GM10266 (cell line): ENCODE data around the gene DGKQ.

Experiments
- DNase-seq: peaks from one replicate; pipeline ENCODE4 v3.0.0; 2012; ENCODE audit errors: extremely low spot score
- CTCF ChIP-seq: IDR thresholded peaks from 2 replicates; pipeline ENCODE4 v1.5.1; 2012; ENCODE audit warnings: mild to moderate bottlenecking, low read depth; ENCODE audit not compliant: control insufficient read depth, insufficient read depth; ENCODE audit errors: missing control alignments

Gene DGKQ

GRCh38 chr4:957231-957580 lies 16.2 kb downstream of the DGKQ start:
- DNase-seq: no peak
- no peak for TF ChIP-seq CTCF

GRCh38 chr4:956531-957230 lies 16.7 kb downstream of the DGKQ start:
- no peak for DNase-seq
- no peak for TF ChIP-seq CTCF

- no peak for TF ChIP-seq CTCF
- no peak for DNase-seq
Measured at GRCh38 chr4:955931-956381, 17.4 kb downstream of the DGKQ start.

- no peak for DNase-seq
- no peak for TF ChIP-seq CTCF
Measured at GRCh38 chr4:955161-955921, 18.0 kb downstream of the DGKQ start.

- DNase-seq: no peak
- no peak for TF ChIP-seq CTCF
Measured at GRCh38 chr4:954211-955020, 19.0 kb downstream of the DGKQ start.

GRCh38 chr4:953574-953915 lies 19.8 kb downstream of the DGKQ start:
- DNase-seq: no peak
- TF ChIP-seq CTCF: no peak

GRCh38 chr4:952881-953573 lies 20.3 kb downstream of the DGKQ start:
- DNase-seq: no peak
- TF ChIP-seq CTCF: no peak
